ENCODE results near the gene NEURL4.

The NEURL4 gene

GRCh38 chr17:7293816-7294613, 35.1 kb downstream of the NEURL4 start:
- TF ChIP-seq CTCF (IDR thresholded peaks at IDR 0.05; ENCODE audit: low read depth, low read length) = no peak
- TF ChIP-seq MAX (IDR thresholded peaks at IDR 0.05; ENCODE audit: low read depth, low read length) = no peak
- TF ChIP-seq POLR2A (IDR thresholded peaks at IDR 0.05; ENCODE audit: extremely low read depth, insufficient read length) = no peak
- TF ChIP-seq MYC (IDR thresholded peaks at IDR 0.05; ENCODE audit: low read depth, low read length) = no peak
- no peak overlapping the region for H3K4me3 ChIP-seq (ENCODE audit: low read depth, low read length)
- peak; percentile 42 for DNase-seq (ENCODE audit: low read depth)

GRCh38 chr17:7293159-7293558, 36.0 kb downstream of the NEURL4 start:
- DNase-seq (ENCODE audit: low read depth) = peak; percentile 75
- H3K4me3 ChIP-seq (ENCODE audit: low read depth, low read length) = no peak overlapping the region
- TF ChIP-seq CTCF (IDR thresholded peaks at IDR 0.05; ENCODE audit: low read depth, low read length) (no peak), MAX (IDR thresholded peaks at IDR 0.05; ENCODE audit: low read depth, low read length) (peak; percentile 85), POLR2A (IDR thresholded peaks at IDR 0.05; ENCODE audit: extremely low read depth, insufficient read length) (no peak), MYC (IDR thresholded peaks at IDR 0.05; ENCODE audit: low read depth, low read length) (peak; percentile 86)

- no peak overlapping the region for H3K4me3 ChIP-seq (ENCODE audit: low read depth, low read length)
- DNase-seq (ENCODE audit: low read depth) = no peak
- no peak for TF ChIP-seq POLR2A (IDR thresholded peaks at IDR 0.05; ENCODE audit: extremely low read depth, insufficient read length)
- TF ChIP-seq MAX (IDR thresholded peaks at IDR 0.05; ENCODE audit: low read depth, low read length) = no peak
- TF ChIP-seq MYC (IDR thresholded peaks at IDR 0.05; ENCODE audit: low read depth, low read length) = no peak
- no peak for TF ChIP-seq CTCF (IDR thresholded peaks at IDR 0.05; ENCODE audit: low read depth, low read length)
These were observed 36.4 kb downstream of the NEURL4 start for GRCh38 chr17:7292729-7293128.

- no peak for DNase-seq (ENCODE audit: low read depth)
- TF ChIP-seq MAX (IDR thresholded peaks at IDR 0.05; ENCODE audit: low read depth, low read length) (no peak), POLR2A (IDR thresholded peaks at IDR 0.05; ENCODE audit: extremely low read depth, insufficient read length) (no peak), MYC (IDR thresholded peaks at IDR 0.05; ENCODE audit: low read depth, low read length) (no peak), CTCF (IDR thresholded peaks at IDR 0.05; ENCODE audit: low read depth, low read length) (no peak)
- no peak overlapping the region for H3K4me3 ChIP-seq (ENCODE audit: low read depth, low read length)
These were observed 36.9 kb downstream of the NEURL4 start for GRCh38 chr17:7292194-7292593.

- TF ChIP-seq MAX (IDR thresholded peaks at IDR 0.05; ENCODE audit: low read depth, low read length) = no peak
- no peak for TF ChIP-seq MYC (IDR thresholded peaks at IDR 0.05; ENCODE audit: low read depth, low read length)
- TF ChIP-seq CTCF (IDR thresholded peaks at IDR 0.05; ENCODE audit: low read depth, low read length) = no peak
- no peak for TF ChIP-seq POLR2A (IDR thresholded peaks at IDR 0.05; ENCODE audit: extremely low read depth, insufficient read length)
- no peak for DNase-seq (ENCODE audit: low read depth)
These were observed 38.5 kb downstream of the NEURL4 start for GRCh38 chr17:7290685-7291084.

More at GRCh38 chr17:7290685-7291084, 38.5 kb downstream of the NEURL4 start:
- no peak overlapping the region for H3K4me3 ChIP-seq (ENCODE audit: low read depth, low read length)

All from NB4 (cell line).